Activated CD8-positive, alpha-beta memory T cell treated with anti-CD3 and anti-CD28 coated beads, Interleukin-2, amount 10 ng/mL, durations not matched to agents 7 days and 5 days (primary cell): Measurements from ENCODE around the gene TUBA4A. TPM values are rescaled to one million over a fixed set of nuclear protein-coding genes. Genes with fewer than 3 reads are reported as not detected.
A peak's percentile ranks its signal among the peaks of the same experiment; 100 is the strongest.

Experiments used
- ATAC-seq: fragments of 150-1000 bp; cut with Tn5 transposase; one replicate; pipeline ENCODE4 v1.10.0; 2021; ENCODE audit warnings: moderate library complexity
- CTCF ChIA-PET: fragments of 350-600 bp; sonication (Branson Sonifier 250); formaldehyde crosslinking; loops from one replicate; lab custom pipeline; 2021; ENCODE audit warnings: antibody characterized with exemption; lab: Charles Lee
- DNase-seq: peaks from one replicate; pipeline ENCODE4 v3.0.0-alpha.2; 2020
- H3K27ac Mint-ChIP-seq: one replicate; pipeline ENCODE4 v1.8.0; 2021; ENCODE audit warnings: mild to moderate bottlenecking, mixed read lengths
- H3K27me3 Mint-ChIP-seq: one replicate; pipeline ENCODE4 v1.8.0; 2021; ENCODE audit warnings: mixed read lengths
- H3K36me3 Mint-ChIP-seq: one replicate; pipeline ENCODE4 v1.8.0; 2021; ENCODE audit warnings: mild to moderate bottlenecking, mixed read lengths
- H3K4me1 Mint-ChIP-seq: one replicate; pipeline ENCODE4 v1.8.0; 2021; ENCODE audit warnings: mixed read lengths
- H3K4me3 Mint-ChIP-seq: one replicate; pipeline ENCODE4 v1.8.0; 2021; ENCODE audit warnings: mild to moderate bottlenecking, moderate library complexity, mixed read lengths
- H3K9me3 Mint-ChIP-seq: one replicate; pipeline ENCODE4 v1.8.0; 2022; ENCODE audit warnings: low read depth, mixed read lengths
- total RNA-seq, 2 experiments: library from RNA; stranded (reverse); gene quantifications; one replicate each; pipeline ENCODE4 v1.2.3, GENCODE V29; 2021

TUBA4A gene
- total RNA-seq, 2 experiments from 2014 or later: 244 to 337 TPM

- CTCF ChIA-PET: interaction anchor here (1.1 to 4.7 kb wide), 11 partner anchors 11 to 76 kb away, joined by 3 to 26 read pairs (median 5); partner anchors contain the start of genes ANKZF1, ATG9A, TUBA4B and ZFAND2B
- H3K27ac Mint-ChIP-seq: peak within 1 kb of the TSS; percentile 72
- H3K36me3 Mint-ChIP-seq: peaks cover 18% of the 10 kb centered on the region
- H3K9me3 Mint-ChIP-seq: no peaks in the 10 kb centered on the region
- peak within 1 kb of the TSS; percentile 76 for H3K4me3 Mint-ChIP-seq
- DNase-seq: peak; percentile 89
- H3K4me1 Mint-ChIP-seq: peaks cover 25% of the 10 kb centered on the region
- no peaks in the 10 kb centered on the region for H3K27me3 Mint-ChIP-seq
- peak; percentile 78 for ATAC-seq
These were observed 34.7 kb downstream of the TUBA4A start, which contains the start of gene ABCB6 for GRCh38 chr2:219218732-219219701. Gene ABCB6 (minus strand): TSS chr2:219218958. CDS start chr2:219218673, 285 bp downstream.

DNA sequence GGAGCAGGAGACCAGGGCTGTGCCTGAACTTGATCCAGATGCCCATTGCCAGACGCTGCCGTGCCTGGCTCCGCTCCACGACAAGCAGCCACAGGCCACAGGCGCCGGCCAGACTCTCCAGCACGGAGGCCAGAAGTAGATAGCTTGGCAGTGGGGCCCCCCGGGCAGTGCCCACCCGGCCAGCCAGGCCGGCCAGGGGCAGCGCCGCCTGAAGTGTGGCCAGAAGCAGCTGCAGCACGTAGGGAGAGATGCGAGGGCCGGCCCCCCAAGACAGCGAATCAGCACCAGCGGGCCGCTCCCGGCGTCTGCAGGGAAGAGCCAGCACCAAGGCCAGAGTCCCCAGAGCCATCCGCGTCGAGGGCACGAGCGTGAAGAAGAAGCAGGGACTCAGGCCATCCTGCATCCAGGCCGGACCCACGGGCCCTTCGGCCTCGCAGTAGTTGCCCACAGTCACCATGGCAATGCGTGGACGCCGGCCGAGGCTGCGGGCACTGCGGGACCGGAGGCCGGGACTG, 35.4 kb downstream of the TUBA4A start:
- CTCF ChIA-PET: interaction anchor here (1.2 to 7.9 kb wide), 11 partner anchors 12 to 77 kb away, joined by 3 to 92 read pairs (median 5); partner anchors contain the start of genes ANKZF1, ATG9A, NHEJ1 and TUBA4B
- Mint-ChIP-seq H3K4me1 (peaks cover 26% of the 10 kb centered on the region), H3K27ac (peak overlapping the region; percentile 72), H3K4me3 (peak overlapping the region; percentile 76), H3K9me3 (no peaks in the 10 kb centered on the region), H3K36me3 (peaks cover 11% of the 10 kb centered on the region), H3K27me3 (no peaks in the 10 kb centered on the region)
- ATAC-seq (peak; percentile 57), DNase-seq (no peak)

DNA sequence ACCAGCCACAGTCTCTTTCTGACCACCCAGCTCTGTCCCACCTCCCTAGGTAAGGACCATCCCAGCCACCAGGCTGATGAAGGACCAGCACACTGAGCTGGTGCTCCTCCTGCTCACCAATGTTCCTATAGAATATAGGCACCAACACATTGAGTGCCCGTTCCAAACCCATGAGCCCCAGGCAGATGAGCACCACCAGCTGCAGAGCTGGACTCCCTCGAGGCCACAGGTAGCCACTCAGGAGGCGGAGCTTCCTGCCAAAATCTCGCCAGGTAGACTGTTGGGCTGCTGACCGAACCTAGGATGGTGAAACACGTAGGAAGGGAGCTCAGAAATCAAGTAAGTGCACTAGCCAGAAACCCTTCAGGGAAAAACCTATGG, 37.2 kb downstream of the TUBA4A start:
- Mint-ChIP-seq H3K27ac (no peak overlapping the region), H3K4me1 (peaks cover 30% of the 10 kb centered on the region), H3K9me3 (no peaks in the 10 kb centered on the region), H3K36me3 (peaks cover 13% of the 10 kb centered on the region), H3K27me3 (no peaks in the 10 kb centered on the region), H3K4me3 (peak overlapping the region; percentile 37)
- ATAC-seq (no peak), DNase-seq (no peak)
- CTCF ChIA-PET: interaction anchor here (0.6 to 7.9 kb wide), 11 partner anchors 9 to 82 kb away, joined by 3 to 92 read pairs (median 4); partner anchors contain the start of genes ANKZF1, ATG9A, DNAJB2 and NHEJ1

DNA sequence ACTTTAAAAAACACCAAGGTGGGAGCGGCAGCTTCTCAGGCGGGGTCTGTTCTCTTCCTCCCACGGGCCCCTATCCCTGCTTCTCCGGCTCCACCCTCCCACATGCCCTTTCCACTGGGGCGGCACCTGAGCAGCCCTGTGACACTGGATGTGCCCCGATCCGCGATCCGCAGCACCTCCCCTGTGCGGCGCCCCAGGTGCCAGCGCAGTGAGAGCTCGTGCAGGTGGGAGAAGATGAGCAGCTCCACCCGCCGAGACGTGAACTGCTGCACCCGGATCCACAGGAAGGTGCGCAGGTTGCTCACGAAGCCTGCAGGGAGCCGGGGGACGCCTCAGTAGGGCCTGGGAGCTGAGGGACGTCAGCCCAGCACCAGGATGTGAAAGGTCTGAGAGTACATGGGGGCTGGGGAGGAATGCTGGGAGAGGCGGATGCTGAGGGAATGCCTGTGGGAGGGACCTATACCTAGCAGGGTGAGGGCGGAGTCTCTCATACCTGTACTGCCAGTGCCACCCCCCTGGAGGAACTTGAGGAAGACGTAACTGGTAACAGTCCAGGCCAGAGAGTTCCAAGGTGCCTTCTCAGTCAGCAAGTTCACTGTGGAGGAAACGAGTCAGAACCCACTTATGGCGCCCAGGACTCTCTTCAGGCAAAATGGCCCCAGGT, 37.7 kb downstream of the TUBA4A start:
- Mint-ChIP-seq H3K4me1 (peaks cover 35% of the 10 kb centered on the region), H3K27me3 (no peaks in the 10 kb centered on the region), H3K27ac (no peak overlapping the region), H3K36me3 (peaks cover 15% of the 10 kb centered on the region), H3K9me3 (no peaks in the 10 kb centered on the region), H3K4me3 (no peak overlapping the region)
- ATAC-seq (no peak), DNase-seq (no peak)
- CTCF ChIA-PET: interaction anchor here (0.9 to 7.9 kb wide), 10 partner anchors 9 to 83 kb away, joined by 3 to 92 read pairs (median 6); partner anchors contain the start of genes ANKZF1, ATG9A, DNAJB2 and NHEJ1

- no peak for ATAC-seq
- Mint-ChIP-seq H3K4me3 (no peak overlapping the region), H3K36me3 (peaks cover 14% of the 10 kb centered on the region)
These were observed 38.9 kb downstream of the TUBA4A start for GRCh38 chr2:219214786-219215185.

DNA sequence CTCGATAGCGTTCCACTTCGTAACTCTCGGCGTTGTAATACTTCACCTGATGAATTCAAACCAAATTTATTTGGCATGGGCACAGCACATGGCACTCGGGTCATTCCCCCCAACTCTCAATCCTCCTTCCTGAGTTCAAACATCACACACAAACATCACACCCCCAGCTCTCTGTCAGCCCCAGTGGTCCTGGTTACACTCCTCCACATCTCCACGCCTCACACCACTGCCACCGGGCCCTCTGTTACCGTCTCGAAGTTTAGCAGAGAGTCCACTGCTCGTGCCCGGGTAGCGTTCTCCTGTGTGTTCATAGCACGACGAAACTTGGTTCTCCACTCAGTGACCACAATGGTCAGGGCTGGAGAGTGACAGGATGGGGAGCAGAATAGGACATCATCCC, 39.6 kb downstream of the TUBA4A start:
- peak overlapping the region; percentile 3 for H3K27ac Mint-ChIP-seq
- peaks cover 52% of the 10 kb centered on the region for H3K4me1 Mint-ChIP-seq
- no peak for ATAC-seq
- H3K36me3 Mint-ChIP-seq: peaks cover 17% of the 10 kb centered on the region
- H3K4me3 Mint-ChIP-seq: no peak overlapping the region
- no peaks in the 10 kb centered on the region for H3K9me3 Mint-ChIP-seq
- CTCF ChIA-PET: interaction anchor here (1.6 to 7.9 kb wide), 3 partner anchors 43 to 81 kb away, joined by 7 to 92 read pairs (median 66); partner anchors contain the start of genes NHEJ1 and SLC23A3
- H3K27me3 Mint-ChIP-seq: no peaks in the 10 kb centered on the region
- DNase-seq: no peak

More at GRCh38 chr2:219214786-219215185, 38.9 kb downstream of the TUBA4A start:
- DNase-seq: no peak
- Mint-ChIP-seq H3K27me3 (no peaks in the 10 kb centered on the region), H3K9me3 (no peaks in the 10 kb centered on the region), H3K4me1 (peaks cover 47% of the 10 kb centered on the region), H3K27ac (no peak overlapping the region)
- CTCF ChIA-PET: interaction anchor here (7.7 to 7.9 kb wide), 2 partner anchors 43 to 57 kb away, joined by 66 to 92 read pairs; partner anchors contain the start of genes NHEJ1 and SLC23A3

DNA sequence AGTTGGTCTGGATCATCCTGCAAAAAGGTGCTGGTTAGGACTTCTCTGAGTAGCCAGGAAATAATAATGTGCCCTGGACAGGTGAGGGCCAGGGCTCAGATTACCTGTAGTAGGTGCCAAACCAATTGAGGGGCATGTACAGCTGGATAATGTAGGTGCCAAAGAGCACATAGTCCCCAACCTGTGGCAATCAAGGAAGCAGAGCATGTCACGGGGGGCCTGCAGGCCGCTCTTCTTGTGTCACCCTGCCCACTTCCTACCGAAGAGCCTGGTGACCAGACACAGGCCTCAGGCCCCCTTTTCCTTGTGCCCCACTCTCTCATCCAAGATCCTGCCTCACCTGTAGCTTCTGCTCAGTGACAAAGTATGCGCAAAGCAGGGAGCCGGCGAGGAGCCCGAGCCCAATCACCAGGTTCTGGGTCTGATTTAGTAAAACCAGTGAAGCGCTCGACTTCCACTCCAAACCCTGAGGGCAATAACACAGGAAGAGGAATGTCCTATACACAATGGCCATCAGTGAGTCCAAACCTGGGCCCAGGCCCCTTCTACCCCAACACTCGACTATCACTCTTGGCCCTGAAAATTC, 40.1 kb downstream of the TUBA4A start:
- Mint-ChIP-seq H3K4me3 (no peak overlapping the region), H3K27me3 (no peaks in the 10 kb centered on the region), H3K9me3 (no peaks in the 10 kb centered on the region), H3K4me1 (peaks cover 54% of the 10 kb centered on the region), H3K36me3 (peaks cover 23% of the 10 kb centered on the region), H3K27ac (no peak overlapping the region)
- CTCF ChIA-PET: interaction anchor here (0.9 to 7.9 kb wide), 7 partner anchors 32 to 81 kb away, joined by 3 to 92 read pairs (median 20); partner anchors contain the start of genes CNPPD1, NHEJ1, SLC23A3 and TUBA4A
- no peak for ATAC-seq
- DNase-seq: no peak

GRCh38 chr2:219213026-219213415, 40.7 kb downstream of the TUBA4A start:
- Mint-ChIP-seq H3K27me3 (no peaks in the 10 kb centered on the region), H3K27ac (no peak overlapping the region), H3K9me3 (no peaks in the 10 kb centered on the region), H3K4me1 (peaks cover 58% of the 10 kb centered on the region), H3K4me3 (no peak overlapping the region), H3K36me3 (peaks cover 28% of the 10 kb centered on the region)
- ATAC-seq: no peak
- CTCF ChIA-PET: interaction anchor here (0.9 to 7.9 kb wide), 8 partner anchors 15 to 82 kb away, joined by 3 to 92 read pairs (median 14); partner anchors contain the start of genes CNPPD1, NHEJ1, SLC23A3 and TUBA4A
- DNase-seq: no peak

GRCh38 chr2:219210886-219211362, 42.8 kb downstream of the TUBA4A start:
- Mint-ChIP-seq H3K4me3 (no peak overlapping the region), H3K27ac (peak overlapping the region; percentile 93), H3K9me3 (no peaks in the 10 kb centered on the region), H3K4me1 (peaks cover 58% of the 10 kb centered on the region), H3K36me3 (peaks cover 26% of the 10 kb centered on the region), H3K27me3 (no peaks in the 10 kb centered on the region)
- DNase-seq (no peak), ATAC-seq (no peak)
- CTCF ChIA-PET: interaction anchor here (0.8 to 7.9 kb wide), 22 partner anchors 10 to 181 kb away, joined by 3 to 92 read pairs (median 6); partner anchors contain the start of genes ANKZF1, ATG9A, CNPPD1 and GLB1L

DNA sequence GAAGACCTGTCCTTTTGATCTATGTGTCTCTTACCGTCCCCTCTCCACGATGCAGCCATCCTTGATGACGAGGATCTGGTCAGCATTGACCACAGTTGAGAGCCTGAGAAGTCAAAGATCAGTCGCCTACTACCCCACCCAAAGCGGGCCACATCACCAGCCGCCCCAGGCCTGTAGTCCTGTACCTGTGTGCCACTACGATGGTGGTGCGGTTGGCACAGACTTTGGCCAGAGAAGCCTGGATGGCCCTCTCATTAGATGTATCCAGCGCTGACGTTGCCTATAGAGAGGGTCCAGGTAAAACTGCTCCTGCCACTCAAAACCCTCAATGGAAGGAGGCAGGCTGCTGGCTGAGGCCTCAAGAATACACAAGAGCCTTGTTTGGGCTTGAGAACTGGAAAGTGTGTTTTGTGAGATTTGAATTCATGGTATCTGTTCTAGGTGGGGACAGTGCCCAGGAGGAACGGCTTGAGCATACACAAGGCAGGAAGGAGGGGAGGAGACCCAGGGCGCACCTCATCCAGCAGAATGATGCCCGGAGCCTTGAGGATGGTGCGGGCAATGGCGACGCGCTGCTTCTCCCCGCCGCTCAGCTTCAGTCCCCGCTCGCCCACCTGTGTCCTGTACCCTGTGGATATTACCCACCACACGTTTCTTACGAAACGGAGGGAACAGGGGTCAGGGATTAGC, 43.4 kb downstream of the TUBA4A start:
- ATAC-seq (no peak), DNase-seq (no peak)
- Mint-ChIP-seq H3K27me3 (no peaks in the 10 kb centered on the region), H3K27ac (peak overlapping the region; percentile 93), H3K4me3 (no peak overlapping the region), H3K9me3 (no peaks in the 10 kb centered on the region), H3K36me3 (peaks cover 26% of the 10 kb centered on the region), H3K4me1 (peaks cover 60% of the 10 kb centered on the region)
- CTCF ChIA-PET: interaction anchor here (1.4 to 7.9 kb wide), 9 partner anchors 20 to 181 kb away, joined by 3 to 92 read pairs (median 19); partner anchors contain the start of genes ANKZF1, ATG9A, CNPPD1 and NHEJ1
